ENCODE measurements around the gene SLC1A5. TPM values are rescaled to one million over a fixed set of nuclear protein-coding genes. Genes with fewer than 3 reads are reported as not detected.

Gene SLC1A5
- total RNA-seq, 4 donors from 2014 or later, result 13.8 to 78.0 (median 32.4) TPM

GRCh38 chr19:46725859-46726393 lies 62.5 kb downstream of the SLC1A5 start:
- no peaks in the 10 kb centered on the region for H3K27me3 ChIP-seq
- no peak overlapping the region for H3K27ac ChIP-seq
- no peaks in the 10 kb centered on the region for H3K4me1 ChIP-seq
- no peak for TF ChIP-seq CTCF (IDR thresholded peaks at IDR 0.05)
- no peak for TF ChIP-seq POLR2A (IDR thresholded peaks at IDR 0.05)
- H3K36me3 ChIP-seq, result no peaks in the 10 kb centered on the region
- intact Hi-C loops (cut with DNase I; ENCODE audit: low total_unique reads), result no loop called here
- H3K4me3 ChIP-seq, result no peak overlapping the region
- no peaks in the 10 kb centered on the region for H3K9me3 ChIP-seq
- no peak for DNase-seq

- DNase-seq, result no peak
- Histone ChIP-seq H3K9me3 (no peaks in the 10 kb centered on the region), H3K4me1 (no peaks in the 10 kb centered on the region), H3K27ac (no peak overlapping the region), H3K27me3 (no peaks in the 10 kb centered on the region), H3K4me3 (no peak overlapping the region), H3K36me3 (no peaks in the 10 kb centered on the region)
- TF ChIP-seq POLR2A (IDR thresholded peaks at IDR 0.05), result no peak
- TF ChIP-seq CTCF (IDR thresholded peaks at IDR 0.05), result no peak
- intact Hi-C loops (cut with DNase I; ENCODE audit: low total_unique reads), result no loop called here
These were observed 63.2 kb downstream of the SLC1A5 start for GRCh38 chr19:46725036-46725820.

Small RNA genes within 50 kb of the gene (small RNA-seq; reads per million reads assigned to genes)
- gene AC008622.3, result not detected
- not detected for gene HNRNPMP2
- gene RF00019, result not detected

Other genes starting within 250 kb of the SLC1A5 start
- 100 to 1,000 TPM in 3 of 4 donors, 10 to 100 TPM in 1; 83.8 to 225 (median 157) TPM for gene CALM3, start 187.3 kb downstream of the SLC1A5 start, total RNA-seq
- 1 to 10 TPM in 2 of 4 donors, under 1 TPM in 2; 0.51 to 6.1 (median 3.5) TPM for gene PTGIR, start 163.5 kb downstream of the SLC1A5 start, total RNA-seq
- not detected for gene GNG8, start 152.4 kb downstream of the SLC1A5 start, total RNA-seq
- 10 to 100 TPM in 3 of 4 donors, under 1 TPM in 1; 0.29 to 90.1 (median 30.3) TPM for gene DACT3, start 127.4 kb downstream of the SLC1A5 start, total RNA-seq
- 10 to 100 TPM; 30.8 to 85.7 (median 41.7) TPM for gene PRKD2, start 71.5 kb downstream of the SLC1A5 start, total RNA-seq
- 100 to 1,000 TPM in 1 of 4 donors, 10 to 100 TPM in 2, 1 to 10 TPM in 1; 7.4 to 154 (median 22.1) TPM for gene FKRP, start 42.5 kb downstream of the SLC1A5 start, total RNA-seq
- 100 to 1,000 TPM in 1 of 4 donors, 10 to 100 TPM in 3; 55.1 to 109 (median 81.8) TPM for gene STRN4, start 42.1 kb downstream of the SLC1A5 start, total RNA-seq
- gene AP2S1, start 62.3 kb upstream of the SLC1A5 start, total RNA-seq, result 10 to 100 TPM in 3 of 4 donors, 1 to 10 TPM in 1; 3.8 to 59.1 (median 45.1) TPM
- gene ARHGAP35, start 72.4 kb upstream of the SLC1A5 start, total RNA-seq, result 10 to 100 TPM in 2 of 4 donors, 1 to 10 TPM in 2; 8.7 to 69.4 (median 30.9) TPM
- not detected for gene NPAS1, start 231.2 kb upstream of the SLC1A5 start, total RNA-seq

Measured in uterus (tissue), 4 donors.